Measurements from ENCODE around the gene SH3PXD2A. TPM values are rescaled to one million over a fixed set of nuclear protein-coding genes. Genes with fewer than 3 reads are reported as not detected.
A peak's percentile ranks its signal among the peaks of the same experiment; 100 is the strongest.

The SH3PXD2A gene
- total RNA-seq, 1 donor from 2014 or later, result 35.2 TPM

- Histone ChIP-seq H3K36me3 (peaks cover 27% of the 10 kb centered on the region), H3K27me3 (no peaks in the 10 kb centered on the region), H3K4me3 (no peak overlapping the region), H3K27ac (peak overlapping the region; percentile 58), H3K9me3 (no peaks in the 10 kb centered on the region), H3K4me1 (peaks cover 29% of the 10 kb centered on the region)
- intact Hi-C loops (cut with DNase I), result no loop called here
- TF ChIP-seq CTCF (IDR thresholded peaks at IDR 0.05), result no peak
- ATAC-seq (no peak), DNase-seq (no peak)
Measured at GRCh38 chr10:103619424-103620351, 235.7 kb downstream of the SH3PXD2A start.

- ATAC-seq, result peak; percentile 16
- Histone ChIP-seq H3K27me3 (no peaks in the 10 kb centered on the region), H3K36me3 (peaks cover 25% of the 10 kb centered on the region), H3K9me3 (no peaks in the 10 kb centered on the region), H3K4me1 (peaks cover 29% of the 10 kb centered on the region), H3K27ac (peak overlapping the region; percentile 58), H3K4me3 (no peak overlapping the region)
- no peak for DNase-seq
- TF ChIP-seq CTCF (IDR thresholded peaks at IDR 0.05), result no peak
- intact Hi-C loops (cut with DNase I), result no loop called here
Measured at GRCh38 chr10:103618575-103619423, 236.6 kb downstream of the SH3PXD2A start.

GRCh38 chr10:103617602-103618385, 237.6 kb downstream of the SH3PXD2A start:
- TF ChIP-seq CTCF (IDR thresholded peaks at IDR 0.05), result no peak
- no peak for DNase-seq
- intact Hi-C loops (cut with DNase I), result no loop called here
- Histone ChIP-seq H3K9me3 (no peaks in the 10 kb centered on the region), H3K36me3 (peaks cover 28% of the 10 kb centered on the region), H3K27ac (peak overlapping the region; percentile 58), H3K4me3 (no peak overlapping the region), H3K4me1 (peaks cover 29% of the 10 kb centered on the region), H3K27me3 (no peaks in the 10 kb centered on the region)
- ATAC-seq, result no peak

- no peak for DNase-seq
- H3K27ac ChIP-seq, result peak overlapping the region; percentile 24
- H3K9me3 ChIP-seq, result no peaks in the 10 kb centered on the region
- peak; percentile 38 for ATAC-seq
- H3K4me1 ChIP-seq, result peaks cover 29% of the 10 kb centered on the region
- intact Hi-C loops (cut with DNase I), result no loop called here
- H3K27me3 ChIP-seq, result no peaks in the 10 kb centered on the region
- H3K36me3 ChIP-seq, result peaks cover 31% of the 10 kb centered on the region
- no peak overlapping the region for H3K4me3 ChIP-seq
- no peak for TF ChIP-seq CTCF (IDR thresholded peaks at IDR 0.05)
Measured at GRCh38 chr10:103616705-103617601, 238.4 kb downstream of the SH3PXD2A start.
